GM18909 (cell line): ENCODE results near the gene SLC25A48.

ENCODE experiments used
- ATAC-seq: cut with Tn5 transposase; IDR thresholded peaks from one replicate; pipeline ENCODE4 v1.9.1; 2021; ENCODE audit warnings: mild to moderate bottlenecking; ENCODE audit not compliant: unreplicated experiment, poor library complexity

SLC25A48 gene, protein sequence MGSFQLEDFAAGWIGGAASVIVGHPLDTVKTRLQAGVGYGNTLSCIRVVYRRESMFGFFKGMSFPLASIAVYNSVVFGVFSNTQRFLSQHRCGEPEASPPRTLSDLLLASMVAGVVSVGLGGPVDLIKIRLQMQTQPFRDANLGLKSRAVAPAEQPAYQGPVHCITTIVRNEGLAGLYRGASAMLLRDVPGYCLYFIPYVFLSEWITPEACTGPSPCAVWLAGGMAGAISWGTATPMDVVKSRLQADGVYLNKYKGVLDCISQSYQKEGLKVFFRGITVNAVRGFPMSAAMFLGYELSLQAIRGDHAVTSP

DNA sequence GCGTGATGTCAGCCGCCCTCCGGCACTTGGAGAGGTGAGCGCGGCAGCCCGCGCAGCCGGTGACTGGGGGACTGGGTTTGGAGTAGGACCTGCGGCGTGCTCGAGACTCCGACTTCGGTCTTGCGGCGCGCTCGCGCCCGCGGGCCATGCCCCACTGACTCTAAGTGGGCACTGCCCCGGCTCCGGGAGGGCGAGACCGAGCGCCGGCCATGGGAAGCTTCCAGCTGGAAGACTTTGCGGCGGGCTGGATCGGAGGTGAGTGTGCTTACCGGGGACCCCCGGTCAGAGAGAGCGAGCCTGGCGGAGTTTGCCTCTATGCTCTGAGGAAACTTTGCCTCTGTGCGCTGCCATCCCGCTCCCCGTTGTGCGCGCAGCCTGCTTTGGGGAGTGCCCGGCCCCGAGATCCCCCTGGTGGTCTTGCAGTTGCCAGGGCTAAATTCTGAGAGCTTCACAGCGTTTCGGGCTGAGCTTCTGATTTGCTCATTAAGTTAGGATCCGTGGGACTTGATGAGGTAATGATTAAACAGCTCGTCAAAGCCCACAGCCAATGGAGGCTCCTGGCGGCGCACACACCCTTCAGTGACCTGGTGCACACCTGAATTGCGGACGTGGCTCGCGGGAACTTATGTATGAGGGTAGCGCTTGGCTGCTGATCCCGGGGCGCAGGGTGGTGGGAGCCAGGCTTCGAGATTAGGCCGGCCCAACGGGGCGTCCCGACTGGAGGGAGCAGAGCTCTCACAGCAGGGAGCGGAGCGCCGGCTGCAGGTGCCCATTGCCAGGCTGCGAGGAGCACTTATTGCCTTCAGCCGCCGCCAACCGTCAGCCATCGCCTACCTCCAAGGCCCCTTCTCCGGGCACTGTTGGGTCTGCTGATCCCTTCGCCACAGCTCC lies at the start of gene SLC25A48:
Gene SLC25A48, plus strand, starts transcription at position 25 of the 891 bp plus-strand sequence. Its CDS starts 185 bp downstream, at position 210.
- ATAC-seq, result peak; percentile 87

DNA sequence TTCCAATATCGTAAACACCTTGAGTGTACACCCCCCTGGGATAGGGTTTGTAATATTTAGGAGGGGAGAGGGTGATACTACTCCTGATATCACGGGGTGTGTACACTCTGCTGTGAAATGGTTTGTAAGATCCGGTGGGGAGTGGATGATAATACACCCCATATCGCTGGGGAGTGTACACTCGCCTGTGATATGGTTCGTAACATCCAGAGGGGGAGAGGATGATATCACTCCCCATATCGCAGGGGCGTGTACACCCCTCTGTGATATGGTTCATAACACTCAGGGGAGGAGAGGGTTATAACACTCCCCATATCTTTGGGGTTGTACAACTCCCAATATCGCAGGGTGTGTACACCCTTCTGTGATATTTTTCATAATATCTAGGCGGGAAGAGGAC lies 33.8 kb upstream of the SLC25A48 start:
- ATAC-seq, result no peak

DNA sequence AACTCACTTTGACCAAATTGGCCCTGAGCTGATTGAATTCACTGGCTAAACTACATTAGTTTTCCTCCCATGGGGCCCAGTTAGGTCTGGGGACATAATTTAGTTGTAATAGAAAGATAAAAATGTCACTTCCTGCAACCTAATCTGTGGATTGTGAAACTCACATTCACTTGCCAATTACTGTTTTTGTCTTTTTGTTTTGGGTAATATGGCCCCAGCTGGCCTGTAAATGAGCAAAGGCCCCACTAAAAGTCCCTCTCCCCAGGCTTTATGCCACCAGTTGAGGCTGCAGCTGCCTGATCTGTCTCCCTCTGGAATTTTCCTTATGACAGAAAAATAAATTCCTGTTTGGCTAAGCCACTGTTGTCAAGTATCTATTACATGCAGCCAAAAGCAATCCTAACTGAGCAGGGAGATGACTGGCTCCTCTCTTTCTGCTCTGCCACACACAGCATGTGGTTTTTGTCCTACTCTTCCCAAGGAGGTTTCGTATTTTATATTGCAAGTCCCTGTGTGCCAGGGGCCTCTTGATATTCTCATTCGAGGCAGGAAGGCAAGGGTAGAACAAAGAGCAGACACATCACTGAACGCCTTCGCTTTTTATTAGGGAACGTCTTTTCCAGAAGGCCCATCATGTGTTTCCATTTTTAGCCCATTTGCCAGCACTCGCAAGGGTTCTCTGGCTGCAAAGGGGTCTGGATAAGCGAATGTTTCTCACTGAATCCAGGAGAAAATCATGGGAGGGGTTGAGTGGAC lies 24.1 kb upstream of the SLC25A48 start:
- no peak for ATAC-seq

DNA sequence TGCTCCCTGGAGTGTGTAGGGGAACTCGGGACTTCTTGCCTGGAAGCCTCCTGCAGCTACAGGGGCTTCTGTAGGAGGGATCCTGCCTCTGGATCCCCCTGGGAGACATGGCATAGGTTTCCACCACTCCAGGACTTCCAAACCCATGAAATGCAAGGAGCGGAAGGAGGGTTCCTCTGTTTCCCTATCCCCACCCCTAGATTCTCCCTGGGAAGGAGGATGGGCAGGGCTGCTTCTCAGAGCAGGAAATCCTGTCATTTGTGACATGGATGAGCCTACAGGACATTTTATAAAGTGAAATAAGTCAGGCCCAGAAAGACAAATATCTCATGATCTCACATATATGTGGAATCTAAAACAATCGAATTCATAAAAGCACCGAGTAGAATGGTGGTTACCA lies 23.5 kb upstream of the SLC25A48 start:
- ATAC-seq, result no peak

DNA sequence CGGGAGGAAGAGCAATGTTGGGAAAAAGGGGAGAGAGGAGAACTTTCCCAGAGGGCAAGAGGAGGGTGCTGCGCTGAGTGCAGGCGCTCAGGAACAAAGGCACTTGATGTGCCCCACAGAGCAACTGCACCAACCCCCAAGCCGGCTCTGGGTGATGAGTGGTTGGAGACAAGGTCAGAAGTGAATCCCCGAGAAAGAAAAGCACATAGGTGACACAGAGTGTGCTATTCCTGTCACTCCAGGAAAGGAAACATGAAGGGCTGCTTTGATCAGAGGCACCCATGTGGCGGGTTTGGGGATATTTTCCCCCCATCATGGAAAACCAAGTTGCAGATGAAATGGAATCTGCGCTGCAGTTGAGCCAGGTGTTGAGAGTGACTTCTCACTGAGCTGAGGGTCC lies 20.7 kb upstream of the SLC25A48 start:
- ATAC-seq, result no peak

DNA sequence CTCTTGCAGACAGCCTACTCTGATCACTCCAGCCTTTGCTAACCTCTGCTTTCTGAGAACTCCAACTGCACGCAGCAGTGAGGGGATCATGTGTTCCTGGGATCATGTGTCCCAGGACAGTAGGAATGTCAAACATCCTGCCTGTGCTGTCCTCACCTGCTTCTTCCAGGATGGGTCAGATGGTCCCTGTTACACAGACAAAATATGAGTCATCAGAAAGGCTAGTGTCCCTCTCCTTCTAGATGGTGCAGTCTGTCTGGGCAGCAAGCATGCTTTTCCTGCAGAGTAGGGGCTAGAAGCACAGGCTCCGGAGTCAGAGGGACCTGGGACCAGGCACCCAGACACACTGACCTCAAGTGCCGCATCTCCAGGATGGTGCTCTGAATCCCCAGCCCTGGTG lies 20.1 kb upstream of the SLC25A48 start:
- ATAC-seq, result no peak

DNA sequence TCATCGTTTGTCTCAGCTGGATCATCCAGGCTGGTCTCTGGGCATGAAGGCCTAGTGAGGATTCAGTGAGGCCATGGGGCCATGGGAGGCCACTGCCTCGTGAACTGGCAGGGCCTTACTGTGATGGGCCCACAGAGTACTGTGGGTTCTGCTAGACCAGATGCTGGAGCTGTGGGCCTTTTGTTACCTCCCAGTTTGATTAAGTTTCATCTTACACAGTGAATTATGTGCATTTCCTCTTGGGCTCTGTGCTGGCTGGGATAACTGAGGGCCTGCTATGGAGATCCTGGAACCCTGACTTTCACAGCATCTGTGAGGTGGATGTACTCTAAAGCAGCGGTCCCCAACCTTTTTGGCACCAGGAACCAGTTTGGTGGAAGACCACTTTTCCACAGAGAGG lies 19.7 kb upstream of the SLC25A48 start:
- ATAC-seq, result no peak

DNA sequence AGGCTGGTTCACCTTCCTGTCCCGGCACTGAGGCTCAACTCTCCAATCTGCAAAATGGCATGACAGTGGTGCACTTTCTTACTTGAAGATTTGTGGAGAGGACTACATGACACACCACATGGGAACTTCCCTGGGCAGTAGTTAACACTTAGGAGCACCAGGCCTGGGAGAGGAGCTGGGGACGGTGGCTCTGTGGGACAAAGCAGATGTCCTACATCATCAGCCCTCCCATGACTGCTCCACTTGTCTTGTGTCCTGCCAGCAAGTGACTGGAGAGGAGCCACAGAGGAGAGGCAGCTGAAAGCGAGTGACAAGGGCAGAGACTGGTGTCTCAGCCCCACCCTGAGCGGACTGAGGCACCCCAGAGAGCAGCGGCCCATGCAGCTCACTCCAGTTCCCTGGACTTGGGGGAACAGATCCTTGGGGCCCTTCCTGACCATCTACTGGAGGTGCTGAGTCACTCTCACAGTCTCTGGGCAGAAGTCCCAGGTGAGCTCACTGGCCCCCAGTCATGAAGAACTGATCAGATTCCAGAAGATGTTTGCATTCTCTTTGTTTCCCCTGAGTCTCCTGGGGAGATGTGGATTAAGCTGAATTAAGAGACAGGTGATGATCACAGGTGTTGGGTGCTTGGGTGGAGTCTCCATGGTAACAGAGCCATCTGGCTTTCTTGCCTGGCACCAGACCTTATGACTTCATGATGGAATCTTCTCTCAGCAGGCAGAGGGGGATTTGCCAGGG lies 13.2 kb upstream of the SLC25A48 start:
- ATAC-seq, result no peak

DNA sequence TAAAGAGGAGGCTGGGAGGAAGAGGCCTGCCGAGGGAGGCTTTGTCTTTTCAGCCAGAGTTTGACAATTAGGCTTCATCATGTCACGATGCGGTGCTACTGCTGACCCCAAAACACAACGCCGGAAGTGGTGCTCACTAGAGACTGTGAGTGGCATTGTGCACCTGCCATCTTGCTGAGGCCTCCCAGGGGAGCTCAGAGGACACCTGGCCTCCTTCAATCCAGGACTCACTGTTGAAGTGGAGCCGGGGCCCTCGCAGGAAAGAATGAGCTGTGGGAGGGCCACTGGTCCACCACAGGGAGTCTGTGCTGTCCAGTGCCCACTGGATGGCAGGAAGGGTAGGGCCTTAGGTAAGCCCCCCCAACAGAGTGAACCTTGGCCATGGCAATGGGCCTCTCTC lies 12.7 kb upstream of the SLC25A48 start:
- ATAC-seq, result no peak

DNA sequence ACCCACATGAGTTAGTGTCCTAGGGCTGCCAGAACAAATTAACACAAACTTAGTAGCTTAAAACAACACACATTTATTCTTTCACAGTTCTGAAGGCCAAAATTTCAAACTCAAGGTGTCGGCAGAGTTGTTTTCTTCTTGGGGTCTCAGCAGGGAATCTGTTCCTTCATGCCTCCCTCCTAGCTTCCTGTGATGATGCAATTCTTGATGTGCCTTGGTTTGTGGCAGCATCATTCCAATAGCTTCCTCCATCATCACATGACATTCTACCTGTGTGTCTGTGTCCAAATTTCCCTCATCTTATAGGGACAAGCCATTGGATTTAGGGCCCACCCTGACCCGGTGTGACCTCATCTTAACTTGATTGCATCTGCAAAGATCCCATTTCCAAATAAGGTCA lies 12.2 kb upstream of the SLC25A48 start:
- ATAC-seq, result no peak

DNA sequence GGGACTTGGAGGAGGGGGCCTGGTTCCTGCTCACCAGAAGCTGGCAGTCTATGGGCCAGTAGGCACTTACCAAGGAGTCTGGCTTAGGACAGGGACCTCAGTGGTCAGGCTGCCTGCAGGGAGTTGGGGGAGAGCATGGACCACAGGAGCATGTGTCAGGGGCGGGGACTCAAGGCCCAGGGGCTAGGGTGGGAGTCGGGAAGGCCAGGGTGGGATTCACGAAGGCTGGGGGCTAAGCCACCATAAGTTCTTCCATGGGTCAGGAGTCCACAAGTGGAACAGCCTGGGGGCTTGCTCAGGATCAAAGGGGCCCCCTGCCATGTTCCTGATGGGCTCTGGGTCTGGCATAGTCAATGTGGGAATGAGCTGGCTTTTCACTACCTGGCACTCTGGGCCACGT lies 11.5 kb upstream of the SLC25A48 start:
- ATAC-seq, result no peak

DNA sequence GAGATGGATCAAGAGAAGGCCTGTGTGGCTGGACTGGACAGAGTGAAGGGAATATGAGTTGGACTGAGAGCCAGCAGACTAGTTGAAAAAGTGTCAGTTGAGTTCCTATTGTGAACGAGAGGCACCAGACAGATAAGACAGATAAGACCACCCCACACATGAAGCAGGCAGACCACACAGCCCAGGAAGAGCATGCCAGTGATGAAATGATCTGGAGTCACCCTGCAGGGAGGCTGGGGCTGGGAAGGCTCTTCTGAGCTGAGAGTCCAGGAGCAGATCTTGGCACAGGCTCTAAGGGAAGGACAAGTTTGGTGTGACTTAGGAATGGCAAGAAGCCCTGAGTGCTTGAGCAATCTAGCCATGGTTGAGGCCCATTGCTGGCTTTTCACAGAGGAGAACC lies 10.6 kb upstream of the SLC25A48 start:
- ATAC-seq, result no peak

DNA sequence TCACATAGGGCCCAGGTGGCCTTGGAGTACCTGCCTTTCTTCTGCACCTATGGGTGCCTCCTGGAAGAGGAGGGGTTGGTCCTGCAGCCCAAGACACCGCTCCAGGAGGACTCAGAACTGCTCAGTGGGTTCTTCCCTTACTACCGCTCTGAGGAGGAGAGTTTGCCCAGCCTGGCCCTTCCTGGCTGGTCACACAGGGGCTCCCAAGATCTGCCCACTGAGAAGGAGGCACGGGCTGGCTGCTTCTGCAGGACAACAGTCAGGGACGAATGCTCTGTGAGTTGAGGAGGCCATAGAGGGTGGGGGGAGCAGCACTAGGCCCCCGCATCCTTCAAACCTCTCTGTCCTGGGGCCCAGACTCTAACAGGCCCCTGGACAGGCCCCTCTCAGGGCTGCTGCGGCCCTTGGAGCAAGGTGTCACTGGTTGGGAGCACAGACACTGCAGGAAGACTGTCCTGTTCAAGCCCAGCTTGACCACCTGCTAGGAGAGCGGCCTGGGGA lies 9.9 kb upstream of the SLC25A48 start:
- ATAC-seq, result no peak

DNA sequence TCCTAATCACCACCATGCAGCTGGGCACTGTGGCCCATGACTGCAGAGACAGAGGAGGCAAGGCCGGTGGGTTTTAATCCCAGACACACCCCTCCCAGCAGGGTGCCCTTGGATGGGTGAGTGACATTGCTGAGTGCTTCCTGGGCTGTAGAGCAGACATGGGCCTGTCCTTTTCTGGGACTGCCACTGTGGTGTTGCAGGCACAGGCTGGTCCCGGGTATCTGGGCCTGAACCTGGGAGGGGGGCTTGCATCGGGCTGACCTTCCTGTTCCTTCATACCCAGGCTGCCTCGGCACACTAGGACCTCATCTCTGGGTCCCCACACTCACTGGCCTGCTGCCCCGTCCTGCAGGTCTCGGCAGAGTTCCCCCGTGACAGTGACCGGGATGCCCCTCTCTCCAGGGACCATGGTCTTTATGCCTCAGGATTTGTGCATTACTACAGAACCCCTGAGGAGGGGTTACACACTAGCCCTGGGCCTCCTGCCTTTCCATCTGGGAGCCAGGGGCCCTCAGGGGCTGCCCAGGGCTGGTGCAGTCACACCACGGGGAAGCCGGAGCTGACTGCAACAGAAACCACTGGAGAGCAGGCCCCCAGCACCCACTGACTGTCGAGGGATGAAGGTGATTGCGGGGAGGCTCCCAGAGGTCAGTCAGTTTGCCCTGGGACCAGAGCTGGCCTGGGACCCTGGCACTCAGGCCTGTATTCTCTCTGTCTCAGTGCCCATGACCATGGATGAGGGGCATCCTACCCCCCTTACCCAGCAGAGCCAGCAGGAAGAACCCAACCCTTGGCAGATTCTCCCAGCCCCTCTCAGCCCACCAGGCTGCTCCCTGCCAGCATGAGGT lies 8.9 kb upstream of the SLC25A48 start:
- ATAC-seq, result no peak

DNA sequence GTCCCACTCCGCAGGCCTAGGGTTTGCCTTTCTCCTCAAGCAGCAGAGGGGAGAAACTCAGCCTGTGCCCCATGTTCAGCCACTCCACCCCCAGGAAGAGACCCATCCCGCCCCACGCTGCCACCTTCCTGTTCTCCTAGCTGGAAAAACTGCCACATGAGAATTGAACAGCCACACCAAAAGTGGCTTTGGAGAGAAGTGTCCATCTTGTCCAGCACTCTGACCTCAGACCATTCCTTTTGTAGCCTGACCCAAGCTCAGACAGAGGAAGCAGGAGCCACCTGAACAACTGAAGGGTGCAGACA lies 8.3 kb upstream of the SLC25A48 start:
- no peak for ATAC-seq

DNA sequence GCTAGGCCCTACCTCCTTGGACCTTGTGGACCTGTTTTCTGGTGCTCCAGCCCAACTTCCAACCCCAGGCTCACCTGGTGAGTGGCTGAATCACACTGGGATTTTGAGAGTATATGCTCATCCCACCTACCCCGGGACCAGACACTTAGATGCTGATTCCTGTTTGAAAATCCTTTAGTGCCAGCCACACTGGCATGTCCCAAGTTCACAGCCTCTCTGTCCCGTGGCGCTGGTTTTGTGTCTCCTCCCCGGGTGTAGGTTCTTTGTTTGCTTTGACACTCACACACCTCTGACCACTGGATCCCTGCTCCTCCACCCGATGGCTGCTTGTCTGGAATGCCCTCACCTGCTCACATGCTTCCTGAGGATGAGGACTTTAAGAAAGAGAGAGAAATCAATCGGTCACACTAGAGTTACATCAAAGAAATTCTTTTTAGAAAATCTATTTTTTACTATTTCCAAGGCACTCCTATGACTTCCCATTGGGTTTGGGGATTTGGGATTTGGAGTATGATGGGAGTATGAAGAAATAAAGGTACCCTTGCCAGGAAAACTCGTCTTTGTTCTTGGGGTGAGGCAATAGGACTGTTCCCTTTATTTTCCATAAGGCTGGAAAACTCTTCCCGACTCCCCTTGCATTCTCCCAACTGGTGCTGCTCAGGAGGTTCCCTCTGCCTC lies 7.3 kb upstream of the SLC25A48 start:
- ATAC-seq, result no peak

DNA sequence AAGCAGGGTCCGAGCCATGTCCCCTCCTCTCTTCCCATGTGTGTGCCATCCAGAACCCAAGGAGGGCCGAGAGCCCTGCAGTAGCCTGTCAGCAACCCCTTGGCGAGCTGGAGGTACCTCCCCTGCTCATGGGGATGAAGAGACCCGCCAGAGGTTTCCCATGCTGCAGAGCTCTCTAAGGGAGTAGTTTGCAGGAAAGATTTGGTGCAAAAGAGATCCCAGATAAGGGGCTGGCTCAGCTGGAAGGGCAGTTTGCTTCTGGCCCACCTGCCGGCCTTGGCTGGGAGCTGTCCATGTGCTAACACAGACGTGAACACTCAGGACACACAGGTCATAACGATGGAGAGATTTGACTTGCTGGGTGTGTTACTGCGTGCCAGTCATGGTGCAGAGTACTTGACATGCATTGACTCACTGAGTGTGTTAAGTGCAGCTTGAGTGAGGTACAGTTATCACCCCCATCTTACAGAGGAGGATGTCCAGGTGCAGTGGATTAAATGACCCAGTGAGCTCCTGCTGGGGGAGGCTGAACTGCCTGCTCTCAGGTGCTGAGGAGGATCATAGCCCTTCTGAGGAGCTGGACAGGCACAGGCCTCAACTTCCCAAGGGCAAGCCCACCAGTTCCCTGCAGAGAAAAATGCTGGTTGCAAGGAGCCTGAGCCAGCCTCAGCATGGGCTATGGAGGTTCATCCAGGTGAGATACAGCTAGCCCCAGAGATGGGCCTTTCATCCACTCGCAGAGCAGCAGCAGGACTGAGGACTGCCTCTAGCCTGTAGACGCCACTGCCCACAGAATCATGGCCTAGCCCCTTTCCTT lies 6.3 kb upstream of the SLC25A48 start:
- no peak for ATAC-seq

DNA sequence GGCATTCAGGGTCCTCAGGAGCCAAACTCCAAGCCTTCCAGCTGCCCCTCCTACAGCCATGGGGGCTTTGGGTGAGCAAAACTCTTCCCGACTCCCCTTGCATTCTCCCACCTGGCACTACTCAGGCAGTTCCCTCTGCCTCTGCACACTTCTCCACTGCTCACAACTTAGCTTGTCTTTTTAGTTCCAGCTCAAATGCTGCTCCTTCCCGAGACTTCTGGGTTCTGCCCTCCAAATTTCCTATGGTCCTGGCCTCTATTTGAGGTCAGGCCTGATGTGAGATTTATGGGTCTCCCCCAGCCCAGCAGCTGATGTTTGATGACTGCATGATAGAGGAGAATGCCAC lies 5.7 kb upstream of the SLC25A48 start:
- no peak for ATAC-seq
